ENCODE results near the gene POTEE. TPM values are rescaled to one million over a fixed set of nuclear protein-coding genes. Genes with fewer than 3 reads are reported as not detected.
"Not testable (repeated sequence)": the region's sequence is repeated elsewhere in the genome, so short reads cannot be mapped to it uniquely, and the experiment has no call there.

Gene POTEE
- total RNA-seq (under 1 TPM; 0.46 to 0.49 TPM), polyA plus RNA-seq (0.14 TPM)

DNA sequence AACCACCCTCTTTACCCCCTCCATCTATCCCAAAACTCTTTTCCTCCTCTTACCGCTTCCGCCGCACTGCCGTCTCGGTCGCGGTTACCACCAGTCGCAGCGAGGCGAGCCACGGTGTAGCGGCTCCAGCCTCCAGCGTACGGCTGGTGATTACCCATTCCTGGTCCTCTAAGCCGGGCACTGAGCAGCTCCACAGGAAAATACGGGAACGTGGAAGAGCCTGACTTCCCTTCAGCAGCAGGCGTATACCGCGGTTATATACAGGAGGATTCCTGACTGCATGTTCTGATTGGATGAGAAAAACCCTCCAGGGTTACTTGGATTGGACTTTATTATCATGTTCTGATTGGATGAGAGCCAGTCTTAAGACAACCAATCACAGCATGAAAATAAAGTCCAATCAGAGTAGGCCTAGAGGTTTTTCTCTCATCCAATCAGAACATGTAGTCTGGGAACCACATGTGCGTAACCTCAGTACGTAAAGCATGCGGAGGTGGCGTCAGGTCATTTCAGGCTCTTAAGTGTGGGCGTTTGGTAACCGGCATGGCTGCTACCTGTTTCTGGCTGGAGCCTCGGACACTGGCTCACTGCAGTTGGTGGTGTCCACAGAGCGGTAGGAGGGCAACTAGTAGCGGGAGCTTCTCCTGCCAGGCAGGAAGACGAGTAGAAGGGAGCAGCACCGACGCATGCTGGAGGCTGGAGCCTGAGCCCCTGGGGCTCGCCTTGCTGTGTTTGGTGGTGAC lies at the start of gene POTEE:
POTEE (plus strand) TSS at position 507 of the 743 bp plus-strand sequence. CDS start 8,867 bp downstream, outside the sequence.
- H3K27ac Mint-ChIP-seq; CTCF ChIA-PET; DNase-seq; H3K27ac ChIP-seq (ENCODE audit: low read depth, low read length); H3K36me3 Mint-ChIP-seq; H3K9me3 ChIP-seq (ENCODE audit: low read length); H3K4me3 ChIP-seq (ENCODE audit: low read length); H3K9me3 Mint-ChIP-seq; H3K36me3 ChIP-seq (ENCODE audit: insufficient read depth, low read length); H3K4me1 Mint-ChIP-seq; H3K4me1 ChIP-seq (ENCODE audit: insufficient read depth, low read length); POLR2A ChIA-PET; H3K27me3 ChIP-seq (ENCODE audit: insufficient read depth, low read length, poor library complexity, severe bottlenecking); H3K27me3 Mint-ChIP-seq: not testable (repeated sequence)
- H3K4me3 Mint-ChIP-seq, result peak within 1 kb of the TSS in 1 of 7 donors; percentile 37

DNA sequence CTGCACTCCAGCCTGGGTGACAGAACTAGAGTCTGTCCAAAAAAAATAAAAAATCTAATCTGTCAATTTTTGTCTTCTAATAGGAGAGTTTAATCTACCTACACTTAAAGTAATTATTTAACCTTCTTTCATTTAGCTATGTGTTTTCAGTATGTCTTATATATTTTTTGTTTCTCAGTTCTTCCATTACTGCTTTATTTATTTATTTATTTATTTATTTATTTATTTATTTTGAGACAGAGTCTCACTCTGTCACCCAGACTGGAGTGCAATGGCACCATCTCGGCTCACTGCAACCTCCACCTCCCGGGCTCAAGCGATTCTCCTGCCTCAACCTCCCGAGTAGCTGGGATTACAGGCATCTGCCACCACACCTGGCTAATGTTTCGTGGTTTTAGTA lies 43.8 kb upstream of the POTEE start:
- H3K9me3 Mint-ChIP-seq; POLR2A ChIA-PET; H3K27me3 ChIP-seq (ENCODE audit: insufficient read depth, low read length, poor library complexity, severe bottlenecking); H3K4me1 ChIP-seq (ENCODE audit: insufficient read depth, low read length); H3K36me3 ChIP-seq (ENCODE audit: insufficient read depth, low read length); H3K4me3 ChIP-seq (ENCODE audit: low read length); H3K27ac Mint-ChIP-seq; H3K9me3 ChIP-seq (ENCODE audit: low read length); H3K27ac ChIP-seq (ENCODE audit: low read depth, low read length); H3K4me3 Mint-ChIP-seq; H3K27me3 Mint-ChIP-seq; H3K36me3 Mint-ChIP-seq; DNase-seq; CTCF ChIA-PET; H3K4me1 Mint-ChIP-seq: not testable (repeated sequence)

DNA sequence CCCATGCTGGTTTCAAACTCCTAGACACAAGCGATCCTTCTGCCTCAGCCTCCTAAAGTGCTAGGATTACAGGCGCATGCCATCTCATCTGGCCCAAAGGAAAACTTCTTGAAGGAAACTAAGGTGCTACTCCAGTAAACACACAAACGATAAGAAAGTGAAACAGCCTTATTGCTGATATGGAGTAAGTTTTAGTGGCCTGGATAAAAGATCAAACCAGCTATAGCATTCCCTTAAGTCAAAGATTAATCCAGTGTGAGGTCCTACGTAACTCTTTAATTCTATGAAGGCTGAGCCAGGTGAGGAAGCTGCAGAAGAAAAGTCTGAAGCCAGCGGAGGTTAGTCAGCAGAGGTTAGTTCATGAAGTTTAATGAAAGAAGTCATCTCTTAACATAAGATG lies 40.8 kb upstream of the POTEE start:
- Mint-ChIP-seq H3K4me1 (no peaks in the 10 kb centered on the region), H3K27me3 (peaks cover 7 to 9% of the 10 kb centered on the region in 2 donors), H3K27ac (no peak overlapping the region), H3K4me3 (no peak overlapping the region), H3K9me3 (no peaks in the 10 kb centered on the region), H3K36me3 (no peaks in the 10 kb centered on the region)
- Histone ChIP-seq H3K36me3 (ENCODE audit: insufficient read depth, low read length) (no peaks in the 10 kb centered on the region), H3K9me3 (ENCODE audit: low read length) (no peaks in the 10 kb centered on the region), H3K4me1 (ENCODE audit: insufficient read depth, low read length) (no peaks in the 10 kb centered on the region), H3K27me3 (ENCODE audit: insufficient read depth, low read length, poor library complexity, severe bottlenecking) (no peaks in the 10 kb centered on the region), H3K27ac (ENCODE audit: low read depth, low read length) (no peak overlapping the region), H3K4me3 (ENCODE audit: low read length) (no peak overlapping the region)
- CTCF ChIA-PET, result no interaction called here
- POLR2A ChIA-PET, result no interaction called here
- DNase-seq, result no peak

DNA sequence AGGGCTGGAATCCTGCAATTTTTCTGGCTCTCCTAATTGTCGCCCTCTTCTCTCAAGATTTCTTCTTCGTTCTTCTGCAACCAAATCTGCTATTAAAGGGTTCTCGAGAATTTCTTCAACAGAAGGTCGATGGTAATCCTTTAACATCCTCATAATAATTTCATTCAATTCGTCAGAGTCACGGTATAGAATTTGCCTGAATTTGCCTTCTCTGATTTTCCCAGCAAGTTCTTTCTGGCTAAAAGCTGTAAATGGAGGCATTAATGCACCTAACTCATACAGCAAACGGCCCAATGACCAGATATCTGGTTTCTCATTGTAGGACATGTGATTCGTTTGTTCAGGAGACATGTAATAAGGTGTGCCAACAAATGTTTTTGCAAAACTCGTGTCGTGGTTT lies 31.3 kb upstream of the POTEE start:
- H3K4me3 Mint-ChIP-seq; H3K4me1 Mint-ChIP-seq; H3K4me3 ChIP-seq (ENCODE audit: low read length); H3K4me1 ChIP-seq (ENCODE audit: insufficient read depth, low read length); H3K36me3 Mint-ChIP-seq; H3K9me3 Mint-ChIP-seq; DNase-seq; H3K27ac ChIP-seq (ENCODE audit: low read depth, low read length); CTCF ChIA-PET; H3K27ac Mint-ChIP-seq; H3K27me3 ChIP-seq (ENCODE audit: insufficient read depth, low read length, poor library complexity, severe bottlenecking); POLR2A ChIA-PET; H3K9me3 ChIP-seq (ENCODE audit: low read length); H3K36me3 ChIP-seq (ENCODE audit: insufficient read depth, low read length): not testable (repeated sequence)
- H3K27me3 Mint-ChIP-seq, result peaks cover 10 to 60% of the 10 kb centered on the region in 2 donors

DNA sequence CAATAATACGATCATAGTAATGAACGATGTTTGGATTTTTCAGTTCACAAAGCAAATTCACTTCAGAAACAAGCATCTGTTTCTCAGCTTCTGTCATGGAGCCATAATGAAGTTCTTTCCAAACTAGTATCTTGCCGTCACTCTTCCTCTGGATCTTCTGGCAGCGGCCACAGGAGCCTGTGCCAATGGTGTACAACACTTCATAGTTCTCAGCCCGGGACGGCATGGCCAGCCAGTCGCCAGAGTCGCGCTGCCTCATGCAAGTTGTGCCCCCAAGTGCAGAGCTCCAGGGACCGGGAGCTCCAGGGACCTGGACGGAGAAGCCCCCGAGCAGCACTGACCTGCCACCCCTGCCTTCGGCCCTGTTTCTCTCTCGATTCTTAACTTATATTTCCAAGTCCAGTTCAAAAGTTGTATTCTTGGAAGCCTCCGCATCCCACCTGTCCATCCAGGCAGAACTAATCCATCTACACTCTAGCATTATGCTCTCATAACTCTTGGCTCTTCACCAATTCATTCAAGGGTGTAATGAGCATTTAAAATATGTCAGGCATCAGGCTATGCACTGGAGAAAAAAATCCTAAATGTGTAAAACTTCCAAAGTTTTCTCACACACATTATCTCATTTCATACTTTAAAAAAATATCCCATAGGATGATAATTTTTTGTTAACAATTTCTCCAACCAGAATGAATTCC lies 30.5 kb upstream of the POTEE start:
- H3K9me3 ChIP-seq (ENCODE audit: low read length); H3K4me1 Mint-ChIP-seq; H3K36me3 Mint-ChIP-seq; H3K9me3 Mint-ChIP-seq; H3K4me1 ChIP-seq (ENCODE audit: insufficient read depth, low read length); H3K4me3 ChIP-seq (ENCODE audit: low read length); H3K27ac ChIP-seq (ENCODE audit: low read depth, low read length); POLR2A ChIA-PET; H3K27ac Mint-ChIP-seq; DNase-seq; H3K27me3 ChIP-seq (ENCODE audit: insufficient read depth, low read length, poor library complexity, severe bottlenecking); H3K36me3 ChIP-seq (ENCODE audit: insufficient read depth, low read length); H3K4me3 Mint-ChIP-seq; CTCF ChIA-PET: not testable (repeated sequence)
- H3K27me3 Mint-ChIP-seq, result peaks cover 11 to 58% of the 10 kb centered on the region in 2 donors

DNA sequence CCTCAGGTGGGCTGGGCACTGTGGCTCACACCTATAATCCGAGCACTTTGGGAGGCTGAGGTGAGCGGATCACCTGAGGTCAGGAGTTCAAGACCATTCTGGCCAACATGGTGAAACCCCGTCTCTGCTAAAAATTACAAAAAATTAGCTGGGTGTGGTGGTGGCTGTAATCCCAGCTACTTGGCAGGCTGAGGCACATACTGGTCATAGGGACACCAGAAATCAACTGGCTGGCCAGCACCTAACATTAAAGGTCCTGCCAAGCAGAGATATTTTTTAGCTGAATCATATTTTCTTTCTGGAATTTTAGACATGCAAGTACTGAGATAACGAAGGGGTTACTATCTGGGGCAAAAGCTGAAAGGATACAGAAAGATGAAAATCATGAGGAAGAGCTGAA lies 27.9 kb upstream of the POTEE start:
- H3K4me3 Mint-ChIP-seq; CTCF ChIA-PET; H3K27ac ChIP-seq (ENCODE audit: low read depth, low read length); H3K36me3 ChIP-seq (ENCODE audit: insufficient read depth, low read length); H3K9me3 Mint-ChIP-seq; H3K4me3 ChIP-seq (ENCODE audit: low read length); H3K4me1 Mint-ChIP-seq; DNase-seq; H3K9me3 ChIP-seq (ENCODE audit: low read length); H3K27ac Mint-ChIP-seq; POLR2A ChIA-PET; H3K4me1 ChIP-seq (ENCODE audit: insufficient read depth, low read length); H3K36me3 Mint-ChIP-seq; H3K27me3 ChIP-seq (ENCODE audit: insufficient read depth, low read length, poor library complexity, severe bottlenecking): not testable (repeated sequence)
- peaks cover 4 to 36% of the 10 kb centered on the region in 2 donors for H3K27me3 Mint-ChIP-seq

DNA sequence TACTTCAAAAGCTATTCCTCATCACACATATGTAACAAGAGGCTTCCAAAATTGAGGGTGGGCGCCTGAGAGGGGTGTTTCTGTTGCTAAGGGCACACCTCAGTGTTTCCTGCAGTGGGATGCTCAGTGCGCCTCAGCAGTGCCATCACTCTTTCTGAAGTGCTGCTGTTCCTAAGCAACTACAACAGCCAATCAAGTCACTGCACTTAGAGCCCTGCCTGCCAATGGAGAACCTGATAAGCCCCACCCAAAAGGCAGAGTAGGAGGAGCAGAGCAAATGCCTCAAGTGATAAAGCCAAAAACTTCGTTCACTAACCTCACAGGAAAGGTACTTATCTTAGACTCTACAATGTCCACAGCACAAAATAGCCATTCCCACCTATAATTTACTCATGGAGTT lies 15.9 kb upstream of the POTEE start:
- peaks cover 0 to 23% of the 10 kb centered on the region in 2 donors for H3K27me3 Mint-ChIP-seq
- DNase-seq; H3K9me3 Mint-ChIP-seq; H3K4me1 Mint-ChIP-seq; H3K9me3 ChIP-seq (ENCODE audit: low read length); POLR2A ChIA-PET; H3K4me3 Mint-ChIP-seq; H3K36me3 Mint-ChIP-seq; H3K4me1 ChIP-seq (ENCODE audit: insufficient read depth, low read length); H3K27me3 ChIP-seq (ENCODE audit: insufficient read depth, low read length, poor library complexity, severe bottlenecking); H3K4me3 ChIP-seq (ENCODE audit: low read length); CTCF ChIA-PET; H3K27ac Mint-ChIP-seq; H3K36me3 ChIP-seq (ENCODE audit: insufficient read depth, low read length); H3K27ac ChIP-seq (ENCODE audit: low read depth, low read length): not testable (repeated sequence)

DNA sequence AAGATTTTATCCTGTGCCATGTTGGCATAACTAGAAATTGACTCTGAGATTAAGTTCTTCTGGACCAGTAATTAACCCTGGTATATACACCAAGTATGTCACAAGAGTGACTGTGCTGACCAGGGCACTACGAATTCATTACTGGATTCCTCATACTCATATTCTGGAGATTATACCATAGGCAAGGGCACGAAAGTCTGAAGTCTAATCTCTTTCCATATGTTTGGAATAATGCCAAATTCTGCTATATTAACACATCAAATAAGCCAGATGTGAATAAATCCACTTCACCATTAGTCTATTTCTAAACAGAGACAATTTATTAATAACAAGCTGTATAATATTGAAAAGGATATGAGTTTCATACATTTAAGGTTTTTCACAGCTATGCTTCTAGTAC lies 13.2 kb upstream of the POTEE start:
- not testable (repeated sequence) for H3K27ac Mint-ChIP-seq; H3K4me1 ChIP-seq (ENCODE audit: insufficient read depth, low read length)
- CTCF ChIA-PET, result interaction anchor here (0.6 kb wide), 1 partner anchor 63 kb away, joined by 3 read pairs; no protein-coding TSS in a partner anchor

More for the DNA sequence above, 13.2 kb upstream of the POTEE start:
- POLR2A ChIA-PET; H3K4me3 Mint-ChIP-seq; H3K27ac ChIP-seq (ENCODE audit: low read depth, low read length); H3K4me3 ChIP-seq (ENCODE audit: low read length); DNase-seq; H3K36me3 Mint-ChIP-seq; H3K9me3 Mint-ChIP-seq; H3K36me3 ChIP-seq (ENCODE audit: insufficient read depth, low read length); H3K9me3 ChIP-seq (ENCODE audit: low read length); H3K27me3 ChIP-seq (ENCODE audit: insufficient read depth, low read length, poor library complexity, severe bottlenecking); H3K4me1 Mint-ChIP-seq: not testable (repeated sequence)
- H3K27me3 Mint-ChIP-seq, result peaks cover 0 to 21% of the 10 kb centered on the region in 2 donors
